GM10847 (cell line): ENCODE results near the gene TUBA1C.
A peak's percentile ranks its signal among the peaks of the same experiment; 100 is the strongest.

Source experiments
- POLR2A ChIP-seq: IDR thresholded peaks from 2 replicates; pipeline ENCODE4 v1.6.1; 2011; ENCODE audit not compliant: insufficient read length; ENCODE audit errors: extremely low read depth

The TUBA1C gene

GRCh38 chr12:49264873-49265792 lies at the start of gene TUBA1C:
Gene TUBA1C (plus strand): TSS chr12:49265082. CDS start chr12:49265182, 100 bp downstream.
- TF ChIP-seq POLR2A = peak; percentile 98

DNA sequence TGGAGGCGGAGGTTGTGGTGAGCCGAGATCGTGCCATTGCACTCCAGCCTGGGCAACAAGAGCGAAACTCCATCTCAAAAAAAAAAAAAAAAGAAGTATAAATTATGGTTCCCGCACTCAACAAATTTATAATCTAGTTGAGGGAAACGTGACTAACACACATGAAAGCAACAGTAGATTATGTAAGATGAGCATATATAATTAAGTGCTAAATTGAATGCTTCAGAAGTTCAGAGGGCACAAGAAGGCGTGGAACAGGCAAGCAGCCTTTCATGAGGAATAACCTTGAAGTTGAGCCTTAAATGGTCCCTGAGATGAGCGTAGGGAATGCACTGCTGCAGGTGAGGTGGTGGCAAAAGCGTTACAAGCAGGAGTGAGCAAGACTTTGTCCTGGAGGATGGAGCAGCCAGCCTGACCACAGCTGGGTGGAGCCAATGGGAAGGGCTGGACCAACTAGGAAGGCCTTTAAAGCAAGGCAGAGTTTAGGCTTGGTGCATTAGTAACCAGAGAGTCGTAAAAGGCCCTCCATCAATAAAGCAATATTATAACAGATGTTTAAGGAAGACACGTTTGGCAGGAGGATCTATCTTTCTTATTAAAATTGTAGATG lies 45.4 kb upstream of the TUBA1C start:
- no peak for TF ChIP-seq POLR2A

DNA sequence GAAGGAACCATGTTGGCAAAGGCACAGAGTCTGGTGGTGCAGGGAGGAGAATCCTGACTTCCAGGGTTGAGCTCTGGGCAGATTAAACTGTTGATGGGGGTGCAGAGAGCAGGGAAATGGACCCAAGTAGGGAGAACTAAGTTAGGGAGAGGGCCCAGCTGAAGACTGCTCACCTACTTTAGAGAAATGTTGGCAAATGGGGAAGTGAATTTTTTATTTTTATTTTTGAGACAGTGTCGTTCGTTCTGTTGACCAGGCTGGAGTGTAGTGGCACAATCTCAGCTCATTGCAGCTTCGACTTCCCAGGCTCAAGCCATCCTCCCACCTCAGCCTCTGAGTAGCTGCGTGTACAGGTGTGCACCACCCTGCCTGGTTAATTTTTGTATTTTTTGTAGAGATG lies 43.9 kb upstream of the TUBA1C start:
- no peak for TF ChIP-seq POLR2A

- no peak for TF ChIP-seq POLR2A
These were observed 41.8 kb upstream of the TUBA1C start for GRCh38 chr12:49223122-49223521.

GRCh38 chr12:49223590-49224369 lies 41.1 kb upstream of the TUBA1C start:
- no peak for TF ChIP-seq POLR2A

DNA sequence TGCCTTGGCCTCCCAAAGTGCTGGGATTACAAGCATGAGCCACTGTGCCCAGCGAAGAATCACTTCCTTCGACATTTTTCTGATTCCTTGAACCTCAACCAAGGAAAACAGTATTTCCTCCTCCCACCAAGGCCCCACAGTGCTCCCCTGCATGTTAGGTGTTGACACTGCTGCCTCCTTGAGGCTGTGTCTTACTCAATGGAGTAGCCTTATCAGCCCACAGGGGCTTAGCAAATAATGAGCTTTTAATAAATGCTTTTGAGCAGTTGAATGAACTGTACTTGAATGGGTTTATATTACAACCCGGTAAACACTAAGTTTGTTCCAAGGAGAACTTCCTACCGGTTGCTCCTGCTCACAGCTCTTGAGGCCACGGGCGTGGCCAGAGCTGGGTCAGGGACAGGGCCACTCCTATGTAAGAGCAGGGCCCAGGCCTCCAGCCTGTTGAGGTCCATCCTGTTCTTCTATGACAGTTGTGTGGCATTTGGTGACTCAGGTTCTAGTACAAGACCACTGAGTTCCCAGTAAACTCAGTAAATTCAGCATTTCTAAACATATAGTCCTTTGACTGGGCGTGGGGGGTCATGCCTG lies 39.2 kb upstream of the TUBA1C start:
- no peak for TF ChIP-seq POLR2A

DNA sequence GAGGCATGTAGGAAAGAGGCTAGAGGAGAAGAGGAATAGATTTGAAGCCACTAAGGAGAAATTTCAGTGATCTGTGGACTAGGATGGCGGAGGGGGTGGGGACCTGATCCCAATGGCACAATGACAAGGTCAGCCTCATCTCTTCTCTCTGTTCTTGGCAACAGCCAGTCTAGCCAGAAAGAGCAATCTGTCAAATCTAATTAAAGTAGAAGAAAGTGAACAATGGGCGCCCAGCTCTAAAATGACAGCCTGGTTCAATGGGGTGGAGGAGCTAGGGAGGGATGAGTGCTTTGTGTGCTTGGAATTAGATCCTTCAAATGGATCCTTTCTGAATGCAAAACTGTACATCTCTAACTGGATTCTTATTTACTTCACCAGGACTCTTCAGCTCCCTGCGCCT lies 37.2 kb upstream of the TUBA1C start:
- no peak for TF ChIP-seq POLR2A

GRCh38 chr12:49228653-49229052 lies 36.2 kb upstream of the TUBA1C start:
- TF ChIP-seq POLR2A = no peak

- no peak for TF ChIP-seq POLR2A
These were observed 34.6 kb upstream of the TUBA1C start for GRCh38 chr12:49230176-49230804.

GRCh38 chr12:49230805-49231194 lies 34.1 kb upstream of the TUBA1C start:
- no peak for TF ChIP-seq POLR2A

DNA sequence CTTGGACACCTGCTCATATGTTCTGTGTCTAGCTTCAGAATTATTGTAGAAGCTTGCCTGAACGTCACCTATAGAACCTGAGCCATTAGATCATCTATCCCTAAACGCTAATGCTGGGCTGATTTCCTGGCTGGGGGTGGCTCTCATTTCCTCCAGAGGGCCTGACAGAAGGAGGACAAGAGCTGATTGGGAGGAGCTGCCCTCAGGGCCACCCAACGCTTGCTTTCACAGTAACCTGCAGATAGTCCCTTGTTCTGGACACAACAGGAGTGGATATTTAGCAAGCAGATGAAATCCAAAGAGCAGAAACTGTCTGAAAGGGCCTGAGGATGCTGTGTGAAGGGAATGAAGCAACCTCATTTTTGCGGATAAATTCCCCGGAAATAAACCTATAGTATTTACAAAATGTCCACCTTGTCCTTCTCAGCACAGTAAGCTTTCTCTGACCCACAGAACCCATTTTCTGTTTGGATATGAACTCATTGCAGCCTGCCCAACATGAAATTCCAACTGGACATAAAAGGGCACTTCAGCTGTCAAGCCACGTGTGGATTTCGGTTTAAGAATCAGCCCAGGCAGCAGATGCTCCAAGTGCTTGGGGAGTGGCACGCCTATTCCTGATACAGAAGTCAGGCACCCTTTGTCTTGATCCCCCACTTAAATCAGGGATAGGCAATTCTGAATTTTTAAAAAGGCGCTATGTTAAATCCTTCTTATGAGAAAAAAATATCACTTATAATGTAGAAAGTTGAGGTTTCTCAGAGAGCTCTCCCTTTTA lies 32.8 kb upstream of the TUBA1C start:
- no peak for TF ChIP-seq POLR2A

DNA sequence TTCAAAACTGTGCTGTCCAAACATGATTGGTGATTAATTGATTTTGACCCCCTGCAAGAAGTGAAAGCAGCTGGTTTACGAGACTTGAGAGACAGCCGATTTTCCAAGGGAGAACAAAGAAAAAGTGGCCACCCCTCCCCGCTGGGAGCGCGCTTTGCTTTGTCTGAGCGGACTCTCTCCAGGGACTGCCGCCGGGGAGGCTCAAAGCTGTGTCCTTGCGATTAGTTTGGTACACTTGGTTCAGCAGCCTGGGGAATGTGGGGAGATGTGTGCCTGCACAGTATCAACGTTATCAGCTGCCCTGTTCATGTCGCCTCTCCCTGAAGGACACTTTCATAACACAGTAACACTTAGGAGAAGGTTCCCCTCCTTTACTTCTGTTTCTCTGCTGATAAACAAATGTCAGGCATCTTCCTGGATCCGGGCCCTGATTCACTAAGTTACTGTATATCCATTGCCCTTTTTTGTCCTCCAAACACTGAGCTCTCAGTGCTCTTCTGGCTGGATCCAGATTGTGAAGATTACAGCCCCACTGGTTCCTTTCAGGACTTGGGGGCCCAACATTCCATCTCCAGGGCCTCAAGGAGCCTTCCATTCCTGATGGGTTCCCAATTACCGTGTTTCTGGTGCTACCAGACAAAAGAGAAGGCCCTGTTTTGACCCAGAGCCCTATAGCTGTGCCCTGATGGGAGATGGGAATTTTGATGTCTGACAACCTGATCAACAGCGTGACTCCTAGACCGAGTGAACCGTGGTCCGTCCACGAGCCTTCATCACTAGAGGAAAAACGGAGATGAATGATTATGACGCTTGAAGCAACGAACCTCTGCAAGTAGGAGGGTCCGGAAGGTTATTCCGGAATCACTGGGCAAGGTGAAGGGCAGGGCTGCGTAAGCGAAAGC lies 31.7 kb upstream of the TUBA1C start:
- no peak for TF ChIP-seq POLR2A

- TF ChIP-seq POLR2A = no peak
These were observed 30.9 kb upstream of the TUBA1C start for GRCh38 chr12:49233842-49234526.
